ENCODE measurements around the gene ARMH2.
"Not testable (repeated sequence)": the region's sequence is repeated elsewhere in the genome, so short reads cannot be mapped to it uniquely, and the experiment has no call there.

Gene ARMH2

GRCh38 chr6:24818346-24818745 is 19.6 kb upstream of the ARMH2 start:
- DNase-seq (ENCODE audit: low read depth): no peak

DNA sequence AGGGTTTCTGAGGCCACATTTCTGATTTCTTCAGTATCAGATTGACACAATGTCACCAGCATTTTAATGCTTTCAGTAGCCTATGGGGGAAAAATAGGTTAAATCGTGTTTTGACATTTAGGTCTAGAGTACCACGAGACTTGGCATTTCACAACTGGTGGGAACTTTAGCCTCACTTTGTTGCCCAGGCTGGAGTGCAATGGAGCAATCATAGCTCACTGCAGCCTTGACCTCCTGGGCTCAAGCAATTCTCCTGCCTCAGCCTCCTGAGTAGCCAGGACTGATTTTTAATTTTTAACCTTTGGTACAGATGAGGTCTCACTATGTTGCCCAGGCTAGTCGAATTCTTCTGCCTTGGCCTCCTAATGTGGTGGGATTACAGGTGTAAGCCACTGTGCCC is 11.0 kb upstream of the ARMH2 start:
- DNase-seq (ENCODE audit: low read depth): no peak

DNA sequence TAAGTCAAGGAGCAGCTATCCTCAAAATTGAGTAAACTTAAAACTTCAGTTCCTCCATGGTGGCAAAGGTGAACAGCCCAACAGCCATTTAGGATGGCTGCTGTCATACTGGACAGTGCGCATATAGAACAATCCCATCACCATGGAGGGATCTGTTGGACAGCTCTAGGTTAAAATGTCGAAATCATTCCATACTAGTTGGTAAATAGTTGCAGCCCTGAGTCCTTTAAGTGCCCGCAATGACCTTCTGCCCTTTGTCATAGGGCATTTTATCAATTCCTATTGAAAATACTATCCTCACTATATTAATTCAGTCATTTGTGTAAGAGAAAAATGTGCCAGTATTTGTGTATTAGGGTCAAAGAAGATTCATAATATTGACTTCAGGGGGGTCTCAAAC is 8.9 kb upstream of the ARMH2 start:
- DNase-seq (ENCODE audit: low read depth): no peak

DNA sequence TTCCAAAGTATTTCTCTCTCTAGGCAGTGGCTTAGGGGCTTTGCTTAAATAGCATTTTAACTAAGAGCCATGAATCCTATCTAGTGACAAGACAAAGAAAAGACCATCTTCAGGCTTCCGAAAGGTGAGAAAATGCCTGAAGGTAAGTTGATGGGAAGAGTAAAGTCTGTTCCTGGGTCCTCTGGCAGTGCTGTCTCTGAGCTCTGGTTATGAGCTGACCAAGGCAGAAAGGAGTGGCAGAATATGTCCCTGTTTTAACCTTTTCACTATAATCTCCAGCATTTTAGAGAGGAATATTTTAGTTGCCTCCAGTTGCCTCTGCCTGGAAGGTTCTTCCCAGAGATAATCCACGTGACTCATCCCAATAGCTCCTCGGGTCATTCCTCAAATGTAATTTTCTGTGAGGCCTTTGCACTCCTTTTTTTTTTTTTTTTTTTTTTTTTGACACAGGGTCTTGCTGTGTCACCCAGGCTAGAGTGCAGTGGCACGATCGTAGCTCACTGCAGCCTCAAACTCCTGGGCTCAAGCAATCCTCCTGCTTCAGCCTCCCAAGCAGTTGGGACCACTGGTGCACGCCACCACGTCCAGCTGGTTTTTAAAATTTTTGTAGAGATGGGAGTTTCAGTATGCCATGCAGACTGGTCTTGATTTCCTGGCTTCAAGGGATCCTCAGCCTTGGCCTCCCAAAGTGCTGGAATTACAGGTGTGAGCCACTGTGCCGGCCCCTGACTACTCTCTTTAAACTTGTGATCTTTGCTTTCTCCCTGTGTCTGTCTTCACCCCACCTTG is 3.7 kb upstream of the ARMH2 start:
- DNase-seq (ENCODE audit: low read depth): no peak

GRCh38 chr6:24799541-24799915 is 811 bp upstream of the ARMH2 start:
- no peak for DNase-seq (ENCODE audit: low read depth)

GRCh38 chr6:24797596-24798216 is 1.0 kb downstream of the ARMH2 start:
- DNase-seq (ENCODE audit: low read depth): no peak

DNA sequence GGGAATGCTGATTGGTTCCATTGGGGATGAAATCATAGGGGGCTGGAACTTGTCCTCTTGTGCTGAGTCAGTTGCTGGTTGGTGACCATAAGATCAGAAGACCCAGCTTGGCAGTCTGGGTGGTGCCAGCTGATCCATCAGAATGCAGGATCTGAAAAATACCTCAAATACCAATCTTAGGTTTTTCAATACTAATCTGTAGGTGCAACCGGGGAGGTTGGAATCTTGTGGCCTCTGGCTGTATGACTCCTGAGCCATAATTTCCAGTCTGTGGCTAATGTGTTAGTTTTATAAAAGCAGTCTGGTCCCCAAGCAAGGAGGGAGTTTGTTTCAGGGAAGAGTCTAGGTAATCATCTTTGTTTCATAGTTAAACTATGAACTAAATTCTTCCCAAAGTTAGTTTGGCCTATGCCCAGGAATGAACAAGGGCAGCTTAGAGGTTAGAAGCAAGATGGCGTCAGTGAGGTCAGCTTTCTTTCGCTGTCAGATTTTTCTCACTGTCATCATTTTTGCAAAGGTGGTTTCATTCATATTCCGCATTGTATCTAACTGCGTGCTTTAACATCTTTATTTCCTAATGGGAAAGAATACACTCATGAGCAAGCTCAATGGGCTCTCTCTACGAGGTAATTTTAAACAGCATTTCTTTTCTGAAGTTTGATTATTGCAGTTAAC is 2.0 kb downstream of the ARMH2 start:
- DNase-seq (ENCODE audit: low read depth): no peak

GRCh38 chr6:24795106-24795505 is 3.6 kb downstream of the ARMH2 start:
- DNase-seq (ENCODE audit: low read depth): no peak

DNA sequence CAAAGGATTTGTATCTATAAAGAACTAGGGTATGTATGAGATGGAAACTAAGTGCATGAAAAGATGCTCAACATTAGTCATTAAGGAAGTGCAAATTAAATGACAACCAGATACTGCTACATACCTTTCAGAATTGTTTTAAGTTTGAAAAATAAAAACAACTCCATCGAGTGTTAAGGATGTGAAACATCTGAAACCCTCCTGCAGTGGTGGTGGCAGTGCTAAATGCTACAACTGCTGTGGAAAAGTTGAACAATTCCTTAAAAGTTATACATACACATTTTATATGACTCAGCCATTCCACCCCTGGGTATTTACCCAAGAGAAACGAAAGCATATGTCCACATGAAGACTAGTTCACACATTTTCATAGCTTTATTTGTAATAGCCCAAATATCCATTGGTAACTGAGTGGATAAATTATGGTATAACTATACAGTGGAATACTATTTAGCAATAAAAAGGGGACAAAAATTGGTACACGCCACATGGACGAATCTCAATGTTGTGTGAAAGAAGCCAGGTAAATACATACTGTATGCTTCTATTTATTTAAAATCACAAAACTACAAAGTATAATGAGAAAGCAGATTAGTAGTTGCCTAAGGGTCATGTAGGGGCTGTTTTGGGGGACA is 10.6 kb downstream of the ARMH2 start:
- DNase-seq (ENCODE audit: low read depth): no peak

DNA sequence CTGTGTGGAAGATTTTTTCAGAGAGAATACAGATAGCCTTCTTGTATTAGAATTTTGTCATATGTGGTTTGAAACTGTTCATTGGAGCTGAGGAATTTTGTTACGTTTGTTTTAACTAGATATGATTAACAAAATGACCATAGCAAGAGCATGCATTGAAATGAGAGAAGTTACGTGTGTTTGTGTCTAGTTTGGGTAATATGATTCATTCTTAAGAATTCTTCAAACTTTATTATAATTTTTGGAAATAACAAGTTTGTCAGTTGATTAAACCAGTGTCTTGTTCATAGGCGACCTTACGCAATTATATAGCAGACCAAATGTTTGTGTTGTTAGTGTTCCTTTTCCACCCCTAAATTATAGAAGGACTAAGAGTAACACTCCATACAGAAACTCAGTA is 18.5 kb downstream of the ARMH2 start:
- no peak for DNase-seq (ENCODE audit: low read depth)

- no peak for DNase-seq (ENCODE audit: low read depth)
Measured at GRCh38 chr6:24779416-24780016, 19.2 kb downstream of the ARMH2 start.

GRCh38 chr6:24778878-24779277 is 19.8 kb downstream of the ARMH2 start:
- no peak for DNase-seq (ENCODE audit: low read depth)

DNA sequence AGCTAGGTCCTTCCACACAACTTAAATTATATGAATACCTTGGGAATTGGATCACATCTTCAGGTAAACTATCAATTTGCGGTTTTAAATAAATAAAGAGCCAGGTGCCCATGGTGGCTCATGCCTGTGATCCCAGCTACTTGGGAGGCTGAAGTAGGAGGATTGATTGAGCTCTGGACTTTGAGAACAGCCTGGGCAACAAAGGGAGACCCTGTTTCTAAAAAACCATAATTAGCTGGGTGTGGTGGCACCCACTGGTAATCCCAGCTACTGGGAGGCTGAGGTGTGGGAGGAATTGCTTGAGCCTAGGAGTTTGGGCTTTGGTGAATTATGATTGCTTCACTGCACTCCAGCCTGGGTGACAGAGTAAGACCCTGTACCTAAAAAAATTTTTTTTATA is 20.6 kb downstream of the ARMH2 start:
- DNase-seq (ENCODE audit: low read depth): no peak

DNA sequence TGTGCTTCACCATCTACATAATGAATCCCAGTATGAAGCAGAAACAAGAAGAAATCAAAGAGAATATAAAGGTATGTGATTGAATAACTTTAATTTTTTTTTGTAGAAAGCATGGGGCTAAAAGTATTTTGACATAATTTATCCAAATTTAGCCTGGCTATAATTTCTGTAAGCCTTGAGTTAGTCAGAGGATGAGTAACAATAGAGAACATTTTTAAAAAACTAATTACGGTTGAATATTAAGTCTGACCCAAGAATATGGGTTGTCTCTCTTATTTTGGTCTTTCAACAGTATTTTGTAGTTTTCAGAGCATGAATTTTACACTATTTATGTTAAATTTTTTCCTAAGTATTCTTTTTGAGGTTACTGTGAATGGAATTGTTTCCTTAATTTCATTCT is 21.5 kb downstream of the ARMH2 start:
- no peak for DNase-seq (ENCODE audit: low read depth)

DNA sequence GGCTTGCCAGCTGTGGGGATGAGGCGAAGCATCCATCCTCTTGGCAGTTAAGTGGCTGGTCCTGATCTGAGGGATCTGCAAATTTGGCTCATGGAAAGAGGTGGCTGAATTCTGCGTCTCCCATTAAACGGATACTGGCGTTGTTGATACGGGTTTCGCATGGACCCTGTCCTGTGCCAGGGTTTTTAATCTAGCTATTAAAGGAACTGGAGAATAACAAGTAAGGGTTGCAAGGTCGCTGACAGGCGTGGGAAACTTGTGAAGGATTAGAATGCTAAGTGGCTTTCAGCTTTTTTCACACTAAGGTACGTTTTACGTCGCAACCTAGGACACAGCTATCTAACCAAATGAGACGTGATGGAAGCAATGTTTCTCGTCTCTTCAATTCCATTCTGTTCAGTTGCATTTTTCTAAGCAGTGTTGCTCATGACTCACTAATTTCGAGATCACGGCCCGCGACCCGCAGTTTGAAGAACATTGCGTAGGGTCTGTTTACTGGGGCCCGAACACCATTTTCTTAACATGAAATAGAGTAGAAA is 23.1 kb downstream of the ARMH2 start:
- no peak for DNase-seq (ENCODE audit: low read depth)

GRCh38 chr6:24774696-24775519 is 23.8 kb downstream of the ARMH2 start, which contains the start of gene GMNN:
Gene GMNN, plus strand, starts transcription at chr6:24774937. Its CDS starts 2,310 bp downstream, at chr6:24777247.
- DNase-seq (ENCODE audit: low read depth): peak; percentile 98

- no peak for DNase-seq (ENCODE audit: low read depth)
Measured at GRCh38 chr6:24768361-24768760, 30.4 kb downstream of the ARMH2 start.

- DNase-seq (ENCODE audit: low read depth): no peak
Measured at GRCh38 chr6:24766680-24767462, 31.8 kb downstream of the ARMH2 start.

DNA sequence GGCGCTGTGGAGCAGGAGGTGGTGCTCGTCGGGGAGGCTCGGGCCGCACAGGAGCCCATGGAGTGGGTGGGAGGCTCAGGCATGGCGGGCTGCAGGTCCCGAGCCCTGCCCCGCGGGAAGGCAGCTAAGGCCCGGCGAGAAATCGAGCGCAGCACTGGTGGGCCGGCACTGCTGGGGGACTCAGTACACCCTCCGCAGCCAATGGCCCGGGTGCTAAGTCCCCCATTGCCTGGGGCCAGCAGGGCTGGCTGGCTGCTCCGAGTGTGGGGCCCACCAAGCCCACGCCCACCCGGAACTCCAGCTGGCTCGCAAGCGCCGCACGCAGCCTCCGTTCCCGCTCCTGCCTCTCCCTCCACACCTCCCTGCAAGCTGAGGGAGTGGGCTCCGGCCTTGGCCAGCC is 32.7 kb downstream of the ARMH2 start:
- not testable (repeated sequence) for DNase-seq (ENCODE audit: low read depth)

Data from stimulated activated CD8-positive, alpha-beta memory T cell treated with anti-CD3 and anti-CD28 coated beads, Interleukin-7, amount 100 ng/mL, for 24 hours (primary cell).